Measurements from ENCODE around the gene ZNF608.

- no peak for TF ChIP-seq CTCF (IDR thresholded peaks at IDR 0.05; ENCODE audit: poor library complexity)
- TF ChIP-seq EZH2phosphoT487 (IDR thresholded peaks at IDR 0.05; ENCODE audit: low read depth, severe bottlenecking, unreplicated experiment): no peak
- no peak for TF ChIP-seq EZH2 (IDR thresholded peaks at IDR 0.05; ENCODE audit: borderline replicate concordance)
Measured at GRCh38 chr5:124754206-124754927, 7.9 kb upstream of the ZNF608 start.

Data from hepatocyte (in vitro differentiated cells).